Measurements from ENCODE around the gene MAP1LC3B. TPM values are rescaled to one million over a fixed set of nuclear protein-coding genes. Genes with fewer than 3 reads are reported as not detected.

The MAP1LC3B gene
- 10 to 100 TPM; 59.6 to 64.5 TPM for total RNA-seq

DNA sequence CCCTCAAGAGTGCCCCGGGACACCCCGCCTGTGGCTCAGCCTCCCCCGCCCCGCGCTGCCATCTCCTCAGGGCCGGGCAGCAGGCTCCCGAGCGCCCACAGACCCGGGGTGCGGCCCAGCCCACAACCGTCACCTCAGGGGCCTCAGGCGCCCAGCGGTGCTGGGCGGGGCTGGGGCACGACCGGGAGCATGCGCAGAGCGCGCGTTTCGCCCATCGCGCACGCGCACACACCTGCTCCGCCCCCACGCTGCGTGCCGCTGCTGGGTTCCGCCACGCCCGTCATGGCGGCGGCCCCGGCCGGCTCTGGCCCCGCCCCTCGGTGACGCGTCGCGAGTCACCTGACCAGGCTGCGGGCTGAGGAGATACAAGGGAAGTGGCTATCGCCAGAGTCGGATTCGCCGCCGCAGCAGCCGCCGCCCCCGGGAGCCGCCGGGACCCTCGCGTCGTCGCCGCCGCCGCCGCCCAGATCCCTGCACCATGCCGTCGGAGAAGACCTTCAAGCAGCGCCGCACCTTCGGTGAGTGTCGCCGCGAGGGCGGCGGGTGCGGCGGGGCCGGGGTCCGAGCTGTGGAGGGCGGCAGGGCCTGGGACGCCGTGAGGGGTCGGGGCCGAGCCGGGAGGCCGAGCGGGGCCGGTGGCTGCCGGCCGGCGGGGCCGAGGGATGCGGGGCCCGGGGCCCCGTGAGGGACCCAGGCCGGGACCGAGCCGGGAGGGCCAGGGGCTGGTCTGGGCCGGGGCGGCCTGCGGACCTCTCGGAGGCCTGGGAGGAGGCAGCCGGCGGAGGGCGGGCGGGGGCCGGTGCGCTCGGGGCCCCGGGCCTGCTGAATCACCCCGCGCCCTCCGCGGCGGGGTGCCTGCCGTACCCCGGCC, at the start of gene MAP1LC3B:
MAP1LC3B (plus strand) TSS at position 387 of the 871 bp plus-strand sequence; CDS start at position 479, 92 bp downstream.

DNA sequence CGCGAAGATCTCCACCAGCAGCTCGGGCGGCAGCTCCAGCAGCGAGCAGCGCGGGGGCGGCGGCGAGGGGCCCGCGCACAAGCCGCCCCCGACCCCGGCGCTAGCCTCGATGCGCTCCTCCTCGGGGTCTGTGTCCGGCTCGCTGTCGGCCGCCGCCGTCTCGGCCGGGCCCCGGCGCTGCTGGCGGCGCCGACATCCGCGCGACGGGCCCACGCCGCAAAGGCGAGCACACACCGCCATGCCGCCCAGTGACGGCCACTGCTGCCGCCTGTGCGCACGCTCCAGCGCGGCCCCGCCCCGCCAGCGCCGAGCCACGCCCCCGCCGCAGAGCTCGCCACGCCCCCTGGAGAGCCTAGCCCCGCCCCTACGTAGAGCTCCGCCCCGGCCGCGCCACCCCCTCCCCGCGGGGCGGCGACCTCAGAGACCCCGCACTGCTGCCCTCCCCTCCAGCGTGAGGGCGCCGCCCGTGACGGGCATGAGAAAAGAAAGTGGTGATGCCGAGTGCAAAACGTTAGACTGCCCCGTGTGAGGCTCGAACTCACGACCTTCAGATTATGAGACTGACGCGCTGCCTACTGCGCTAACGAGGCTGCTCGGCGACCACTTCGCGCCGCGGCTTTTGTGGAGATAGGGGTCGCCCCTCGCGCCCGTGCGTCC, 8.5 kb upstream of the MAP1LC3B start, which contains the start of gene FBXO31:
FBXO31 (minus strand) TSS at position 272 of the 657 bp plus-strand sequence; CDS start at position 240, 32 bp downstream.

Other genes with a start within 250 kb of the MAP1LC3B start
- gene C16orf95, start 74.9 kb upstream of the MAP1LC3B start, total RNA-seq, result 1 to 10 TPM; 5.3 to 7.5 TPM
- 10 to 100 TPM; 25.6 to 29.5 TPM for gene FBXO31, start 8.6 kb upstream of the MAP1LC3B start, total RNA-seq
- 10 to 100 TPM; 11.0 to 11.5 TPM for gene ZCCHC14, start 100.7 kb downstream of the MAP1LC3B start, total RNA-seq
- under 1 TPM in 1 of 2 experiments, not detected in 1; 0.05 TPM for gene JPH3, start 210.2 kb downstream of the MAP1LC3B start, total RNA-seq

Data from activated naive CD4-positive, alpha-beta T cell treated with anti-CD3 and anti-CD28 coated beads, Interleukin-2, amount 10 ng/mL, durations not matched to agents 5 hours and 36 hours (primary cell).